Liver (tissue), 3 donors: ENCODE data around the gene NDOR1.

Experiments
- CTCF ChIP-seq: fragments of 150-350 bp; IDR thresholded peaks from 2 replicates; pipeline ENCODE4 v1.5.1; 2017; ENCODE audit warnings: improper control_type of control experiment, low read depth, low read length; ENCODE audit not compliant: missing input control
- EGR1 ChIP-seq, 2 donors: IDR thresholded peaks; 2 replicates each; pipeline ENCODE4 v1.6.1; 2016 to 2018; ENCODE audit warnings: antibody characterized with exemption in 2 of 2, low read depth in 2 of 2
- JUND ChIP-seq, 2 donors: IDR thresholded peaks; 2 replicates each; pipeline ENCODE4 v1.6.1; 2016; ENCODE audit warnings: antibody characterized with exemption in 2 of 2
- SP1 ChIP-seq: IDR thresholded peaks from 2 replicates; pipeline ENCODE4 v1.6.1; 2018; ENCODE audit warnings: antibody characterized with exemption, mild to moderate bottlenecking
- TAF1 ChIP-seq: conservative IDR thresholded peaks from 2 replicates; pipeline ENCODE4 v1.6.1; 2016; ENCODE audit warnings: antibody characterized with exemption, mild to moderate bottlenecking
- ZBTB33 ChIP-seq: IDR thresholded peaks from 2 replicates; pipeline ENCODE4 v1.6.1; 2016; ENCODE audit warnings: antibody characterized with exemption
- donor health status: healthy.
- donor health status: healthy.

GRCh38 chr9:137251490-137252268 is 46.2 kb downstream of the NDOR1 start:
- TF ChIP-seq CTCF (no peak), TAF1 (no peak), EGR1 (IDR thresholded peaks at IDR 0.05; ENCODE audit: low read depth in 2 of 2) (no peak), JUND (IDR thresholded peaks at IDR 0.05) (no peak), SP1 (no peak), ZBTB33 (no peak)
